ENCODE measurements around the gene CAPN2. TPM values are rescaled to one million over a fixed set of nuclear protein-coding genes. Genes with fewer than 3 reads are reported as not detected.

CAPN2 gene
- total and polyA plus RNA-seq, 2 experiments from 2014 or later = 8.4 to 17.8 TPM

DNA sequence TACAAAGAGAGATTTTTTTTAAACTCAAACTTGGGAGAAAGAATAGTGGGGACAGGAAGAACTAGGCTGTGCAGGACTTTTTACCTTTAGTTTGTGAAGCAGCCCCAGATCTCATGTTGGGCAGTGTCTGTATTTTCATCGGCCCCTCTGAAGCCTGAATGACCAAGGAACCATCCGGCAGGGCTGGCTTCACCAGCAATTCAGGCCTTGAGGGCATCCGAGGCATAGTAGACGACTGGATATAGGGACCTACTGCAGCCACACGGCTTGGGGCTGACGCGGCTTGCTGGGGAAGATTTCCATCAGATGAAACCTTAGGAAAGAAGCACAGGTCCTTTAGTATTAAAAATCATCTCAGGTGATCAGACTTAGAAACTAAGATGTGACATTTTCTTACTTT, 89.7 kb downstream of the CAPN2 start:
- H3K27me3 ChIP-seq (ENCODE audit: insufficient read depth) = no peaks in the 10 kb centered on the region
- no peak for ATAC-seq
- Mint-ChIP-seq H3K4me3 (no peak overlapping the region), H3K9me3 (peaks cover under 1% of the 10 kb centered on the region; the same call in 1 of the 3 replicates), H3K27me3 (ENCODE audit: insufficient read depth, low read depth, poor library complexity) (peaks cover 2% of the 10 kb centered on the region), H3K36me3 (ENCODE audit: low read depth) (peaks cover 78% of the 10 kb centered on the region), H3K27ac (no peak overlapping the region), H3K4me1 (peaks cover 3% of the 10 kb centered on the region)
- H3K4me3 ChIP-seq = no peak overlapping the region
- DNase-seq (ENCODE audit: low spot score) = no peak
- H3K27ac ChIP-seq (ENCODE audit: low read depth) = no peak overlapping the region
- no peak overlapping the region for H2AFZ ChIP-seq
- H3K79me2 ChIP-seq (replicated peaks; ENCODE audit: insufficient read depth) = no peaks in the 10 kb centered on the region; the same call in 1 of the 2 replicates
- no peaks in the 10 kb centered on the region for H3K4me1 ChIP-seq (ENCODE audit: insufficient read depth)
- no peaks in the 10 kb centered on the region for H3F3A ChIP-seq (replicated peaks; ENCODE audit: low read depth)
- TF ChIP-seq, protein P1, sequence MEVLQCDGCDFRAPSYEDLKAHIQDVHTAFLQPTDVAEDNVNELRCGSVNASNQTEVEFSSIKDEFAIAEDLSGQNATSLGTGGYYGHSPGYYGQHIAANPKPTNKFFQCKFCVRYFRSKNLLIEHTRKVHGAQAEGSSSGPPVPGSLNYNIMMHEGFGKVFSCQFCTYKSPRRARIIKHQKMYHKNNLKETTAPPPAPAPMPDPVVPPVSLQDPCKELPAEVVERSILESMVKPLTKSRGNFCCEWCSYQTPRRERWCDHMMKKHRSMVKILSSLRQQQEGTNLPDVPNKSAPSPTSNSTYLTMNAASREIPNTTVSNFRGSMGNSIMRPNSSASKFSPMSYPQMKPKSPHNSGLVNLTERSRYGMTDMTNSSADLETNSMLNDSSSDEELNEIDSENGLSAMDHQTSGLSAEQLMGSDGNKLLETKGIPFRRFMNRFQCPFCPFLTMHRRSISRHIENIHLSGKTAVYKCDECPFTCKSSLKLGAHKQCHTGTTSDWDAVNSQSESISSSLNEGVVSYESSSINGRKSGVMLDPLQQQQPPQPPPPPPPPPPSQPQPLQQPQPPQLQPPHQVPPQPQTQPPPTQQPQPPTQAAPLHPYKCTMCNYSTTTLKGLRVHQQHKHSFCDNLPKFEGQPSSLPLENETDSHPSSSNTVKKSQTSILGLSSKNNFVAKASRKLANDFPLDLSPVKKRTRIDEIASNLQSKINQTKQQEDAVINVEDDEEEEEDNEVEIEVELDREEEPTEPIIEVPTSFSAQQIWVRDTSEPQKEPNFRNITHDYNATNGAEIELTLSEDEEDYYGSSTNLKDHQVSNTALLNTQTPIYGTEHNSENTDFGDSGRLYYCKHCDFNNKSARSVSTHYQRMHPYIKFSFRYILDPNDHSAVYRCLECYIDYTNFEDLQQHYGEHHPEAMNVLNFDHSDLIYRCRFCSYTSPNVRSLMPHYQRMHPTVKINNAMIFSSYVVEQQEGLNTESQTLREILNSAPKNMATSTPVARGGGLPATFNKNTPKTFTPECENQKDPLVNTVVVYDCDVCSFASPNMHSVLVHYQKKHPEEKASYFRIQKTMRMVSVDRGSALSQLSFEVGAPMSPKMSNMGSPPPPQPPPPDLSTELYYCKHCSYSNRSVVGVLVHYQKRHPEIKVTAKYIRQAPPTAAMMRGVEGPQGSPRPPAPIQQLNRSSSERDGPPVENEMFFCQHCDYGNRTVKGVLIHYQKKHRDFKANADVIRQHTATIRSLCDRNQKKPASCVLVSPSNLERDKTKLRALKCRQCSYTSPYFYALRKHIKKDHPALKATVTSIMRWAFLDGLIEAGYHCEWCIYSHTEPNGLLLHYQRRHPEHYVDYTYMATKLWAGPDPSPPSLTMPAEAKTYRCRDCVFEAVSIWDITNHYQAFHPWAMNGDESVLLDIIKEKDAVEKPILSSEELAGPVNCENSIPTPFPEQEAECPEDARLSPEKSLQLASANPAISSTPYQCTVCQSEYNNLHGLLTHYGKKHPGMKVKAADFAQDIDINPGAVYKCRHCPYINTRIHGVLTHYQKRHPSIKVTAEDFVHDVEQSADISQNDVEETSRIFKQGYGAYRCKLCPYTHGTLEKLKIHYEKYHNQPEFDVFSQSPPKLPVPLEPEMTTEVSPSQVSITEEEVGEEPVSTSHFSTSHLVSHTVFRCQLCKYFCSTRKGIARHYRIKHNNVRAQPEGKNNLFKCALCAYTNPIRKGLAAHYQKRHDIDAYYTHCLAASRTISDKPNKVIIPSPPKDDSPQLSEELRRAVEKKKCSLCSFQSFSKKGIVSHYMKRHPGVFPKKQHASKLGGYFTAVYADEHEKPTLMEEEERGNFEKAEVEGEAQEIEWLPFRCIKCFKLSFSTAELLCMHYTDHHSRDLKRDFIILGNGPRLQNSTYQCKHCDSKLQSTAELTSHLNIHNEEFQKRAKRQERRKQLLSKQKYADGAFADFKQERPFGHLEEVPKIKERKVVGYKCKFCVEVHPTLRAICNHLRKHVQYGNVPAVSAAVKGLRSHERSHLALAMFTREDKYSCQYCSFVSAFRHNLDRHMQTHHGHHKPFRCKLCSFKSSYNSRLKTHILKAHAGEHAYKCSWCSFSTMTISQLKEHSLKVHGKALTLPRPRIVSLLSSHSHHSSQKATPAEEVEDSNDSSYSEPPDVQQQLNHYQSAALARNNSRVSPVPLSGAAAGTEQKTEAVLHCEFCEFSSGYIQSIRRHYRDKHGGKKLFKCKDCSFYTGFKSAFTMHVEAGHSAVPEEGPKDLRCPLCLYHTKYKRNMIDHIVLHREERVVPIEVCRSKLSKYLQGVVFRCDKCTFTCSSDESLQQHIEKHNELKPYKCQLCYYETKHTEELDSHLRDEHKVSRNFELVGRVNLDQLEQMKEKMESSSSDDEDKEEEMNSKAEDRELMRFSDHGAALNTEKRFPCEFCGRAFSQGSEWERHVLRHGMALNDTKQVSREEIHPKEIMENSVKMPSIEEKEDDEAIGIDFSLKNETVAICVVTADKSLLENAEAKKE (CRISPR knock-in tag; IDR thresholded peaks at IDR 0.05) = no peak
- no peak for TF ChIP-seq EZH2phosphoT487 (IDR thresholded peaks at IDR 0.05; ENCODE audit: unreplicated experiment)
- TF ChIP-seq, protein P2, sequence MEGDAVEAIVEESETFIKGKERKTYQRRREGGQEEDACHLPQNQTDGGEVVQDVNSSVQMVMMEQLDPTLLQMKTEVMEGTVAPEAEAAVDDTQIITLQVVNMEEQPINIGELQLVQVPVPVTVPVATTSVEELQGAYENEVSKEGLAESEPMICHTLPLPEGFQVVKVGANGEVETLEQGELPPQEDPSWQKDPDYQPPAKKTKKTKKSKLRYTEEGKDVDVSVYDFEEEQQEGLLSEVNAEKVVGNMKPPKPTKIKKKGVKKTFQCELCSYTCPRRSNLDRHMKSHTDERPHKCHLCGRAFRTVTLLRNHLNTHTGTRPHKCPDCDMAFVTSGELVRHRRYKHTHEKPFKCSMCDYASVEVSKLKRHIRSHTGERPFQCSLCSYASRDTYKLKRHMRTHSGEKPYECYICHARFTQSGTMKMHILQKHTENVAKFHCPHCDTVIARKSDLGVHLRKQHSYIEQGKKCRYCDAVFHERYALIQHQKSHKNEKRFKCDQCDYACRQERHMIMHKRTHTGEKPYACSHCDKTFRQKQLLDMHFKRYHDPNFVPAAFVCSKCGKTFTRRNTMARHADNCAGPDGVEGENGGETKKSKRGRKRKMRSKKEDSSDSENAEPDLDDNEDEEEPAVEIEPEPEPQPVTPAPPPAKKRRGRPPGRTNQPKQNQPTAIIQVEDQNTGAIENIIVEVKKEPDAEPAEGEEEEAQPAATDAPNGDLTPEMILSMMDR (conservative IDR thresholded peaks at IDR 0.05; ENCODE audit: low read depth in 2 of 2) = no peak
- TF ChIP-seq POLR2AphosphoS5 (IDR thresholded peaks at IDR 0.05; ENCODE audit: low read depth) = no peak
- TF ChIP-seq EZH2 (IDR thresholded peaks at IDR 0.05; ENCODE audit: low read depth, unreplicated experiment) = no peak
- no peak for TF ChIP-seq ZNF331 (CRISPR knock-in tag; IDR thresholded peaks at IDR 0.05; ENCODE audit: low read depth)
- no peak for TF ChIP-seq NANOG (IDR thresholded peaks at IDR 0.05; ENCODE audit: borderline replicate concordance)
- TF ChIP-seq JUNB (IDR thresholded peaks at IDR 0.05; ENCODE audit: unreplicated experiment) = no peak
- TF ChIP-seq STAT1 (IDR thresholded peaks at IDR 0.05; ENCODE audit: unreplicated experiment) = no peak
- H3K9me2 ChIP-seq (ENCODE audit: insufficient read depth) = no peaks in the 10 kb centered on the region
- peaks cover 43% of the 10 kb centered on the region; the same call in 1 of the 2 replicates for H3K36me3 ChIP-seq (ENCODE audit: insufficient read depth)
- H3K4me2 ChIP-seq = no peak overlapping the region
- no peaks in the 10 kb centered on the region for H4K20me1 ChIP-seq (replicated peaks; ENCODE audit: insufficient read depth)
